ENCODE data around the gene SCG3. TPM values are rescaled to one million over a fixed set of nuclear protein-coding genes. Genes with fewer than 3 reads are reported as not detected.

Gene SCG3
- total RNA-seq, 1 experiment from 2014 or later = 22.7 TPM

DNA sequence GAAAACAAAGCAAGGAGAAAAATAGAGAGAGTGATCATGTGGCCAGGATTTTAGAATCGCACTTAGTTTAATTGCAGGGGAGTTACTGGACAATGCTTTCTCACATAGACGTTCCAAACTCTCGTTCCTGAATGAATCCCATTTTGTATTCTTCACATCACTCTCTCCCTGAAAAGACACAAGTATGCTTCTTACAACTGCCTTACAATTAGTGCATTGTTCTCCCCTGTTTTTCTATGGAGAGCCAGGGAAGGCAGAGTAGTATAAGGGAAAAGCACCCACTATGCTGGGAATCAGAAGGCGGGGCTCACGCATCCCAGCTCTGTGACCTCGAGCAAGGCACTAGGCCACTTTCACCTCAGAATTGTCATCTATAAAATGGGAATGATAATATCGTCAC lies 84.4 kb downstream of the SCG3 start:
- DNase-seq = no peak
- H3K79me1 ChIP-seq (ENCODE audit: insufficient read depth, low read depth, low read length, poor library complexity, severe bottlenecking) = no peaks in the 10 kb centered on the region
- H4K8ac ChIP-seq (replicated peaks; ENCODE audit: insufficient read length, low read depth, low read length) = no peak overlapping the region

More for the DNA sequence above, 84.4 kb downstream of the SCG3 start:
- Histone ChIP-seq H3K23ac (ENCODE audit: insufficient read length, low read depth, low read length) (no peak overlapping the region), H3K4me2 (ENCODE audit: insufficient read depth, insufficient read length, low read length) (no peak overlapping the region), H3K23me2 (ENCODE audit: insufficient read length, low read depth, low read length, poor library complexity, severe bottlenecking) (no peaks in the 10 kb centered on the region), H2BK5ac (ENCODE audit: insufficient read length, low read length) (no peak overlapping the region), H3K4ac (ENCODE audit: low read depth, low read length) (no peak overlapping the region), H2BK15ac (ENCODE audit: low read depth, low read length) (no peak overlapping the region), H2AFZ (ENCODE audit: low read length) (no peak overlapping the region), H2AK5ac (ENCODE audit: insufficient read length, low read length) (no peak overlapping the region), H4K91ac (ENCODE audit: insufficient read length, low read depth, low read length) (no peak overlapping the region), H2BK120ac (ENCODE audit: low read depth, low read length, poor library complexity, severe bottlenecking) (no peak overlapping the region), H3K4me1 (ENCODE audit: insufficient read depth, low read length) (no peaks in the 10 kb centered on the region), H3K14ac (ENCODE audit: insufficient read depth, low read length) (no peak overlapping the region), H3K18ac (ENCODE audit: insufficient read length, low read depth, low read length) (no peak overlapping the region), H2BK20ac (ENCODE audit: low read depth, low read length, poor library complexity, severe bottlenecking) (no peak overlapping the region), H3K27me3 (ENCODE audit: insufficient read depth, low read length) (no peaks in the 10 kb centered on the region), H3T11ph (ENCODE audit: low read length) (no peak overlapping the region), H3K79me2 (ENCODE audit: insufficient read depth, low read length) (no peaks in the 10 kb centered on the region), H3K56ac (ENCODE audit: insufficient read length, low read depth, low read length) (no peak overlapping the region), H3K9ac (ENCODE audit: extremely low read depth, insufficient read length, low read length) (no peak overlapping the region), H4K5ac (ENCODE audit: insufficient read length, low read depth, low read length) (no peak overlapping the region), H4K20me1 (ENCODE audit: control insufficient read depth, insufficient read depth, insufficient read length) (no peaks in the 10 kb centered on the region), H3K27ac (ENCODE audit: insufficient read length, low read depth, low read length) (no peak overlapping the region), H3K9me3 (ENCODE audit: control insufficient read depth, low read depth, low read length) (no peaks in the 10 kb centered on the region), H2BK12ac (ENCODE audit: insufficient read length, low read depth, low read length) (no peak overlapping the region)
- Mint-ChIP-seq H3K4me3 (no peak overlapping the region), H3K9me3 (no peaks in the 10 kb centered on the region), H3K27me3 (ENCODE audit: low read depth) (no peaks in the 10 kb centered on the region), H3K27ac (0 out of 7 replicates have a peak overlapping the region, but pooled peaks of 1 of the 3 experiments have one; percentile 1), H3K36me3 (ENCODE audit: insufficient read depth in 1 of 3, low read depth in 3 of 3) (no peaks in the 10 kb centered on the region; a peak in 4 of 7 replicates), H3K4me1 (peaks cover 5 to 25% of the 10 kb centered on the region in 2 experiments)
- WGBS (ENCODE audit: extremely low coverage, insufficient read length, low lambda C conversion rate) = no CpG with 5 or more reads among the region's 7 CpGs
- TF ChIP-seq, protein P1, sequence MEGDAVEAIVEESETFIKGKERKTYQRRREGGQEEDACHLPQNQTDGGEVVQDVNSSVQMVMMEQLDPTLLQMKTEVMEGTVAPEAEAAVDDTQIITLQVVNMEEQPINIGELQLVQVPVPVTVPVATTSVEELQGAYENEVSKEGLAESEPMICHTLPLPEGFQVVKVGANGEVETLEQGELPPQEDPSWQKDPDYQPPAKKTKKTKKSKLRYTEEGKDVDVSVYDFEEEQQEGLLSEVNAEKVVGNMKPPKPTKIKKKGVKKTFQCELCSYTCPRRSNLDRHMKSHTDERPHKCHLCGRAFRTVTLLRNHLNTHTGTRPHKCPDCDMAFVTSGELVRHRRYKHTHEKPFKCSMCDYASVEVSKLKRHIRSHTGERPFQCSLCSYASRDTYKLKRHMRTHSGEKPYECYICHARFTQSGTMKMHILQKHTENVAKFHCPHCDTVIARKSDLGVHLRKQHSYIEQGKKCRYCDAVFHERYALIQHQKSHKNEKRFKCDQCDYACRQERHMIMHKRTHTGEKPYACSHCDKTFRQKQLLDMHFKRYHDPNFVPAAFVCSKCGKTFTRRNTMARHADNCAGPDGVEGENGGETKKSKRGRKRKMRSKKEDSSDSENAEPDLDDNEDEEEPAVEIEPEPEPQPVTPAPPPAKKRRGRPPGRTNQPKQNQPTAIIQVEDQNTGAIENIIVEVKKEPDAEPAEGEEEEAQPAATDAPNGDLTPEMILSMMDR (conservative IDR thresholded peaks at IDR 0.05) = no peak
